Nephron progenitor cell (in vitro differentiated cells): ENCODE results near the gene AP1M1.

Experiments used
- DNase-seq: peaks from one replicate; pipeline ENCODE4 v3.0.0; 2021
- H3K27ac Mint-ChIP-seq: 2 replicates; pipeline ENCODE4 v1.8.0; 2021; ENCODE audit warnings: mild to moderate bottlenecking, moderate library complexity, mixed read lengths
- H3K27me3 Mint-ChIP-seq: 2 replicates; pipeline ENCODE4 v1.8.0; 2021; ENCODE audit warnings: mild to moderate bottlenecking, low read depth, mixed read lengths; ENCODE audit not compliant: poor library complexity
- H3K36me3 Mint-ChIP-seq: 2 replicates; pipeline ENCODE4 v1.8.0; 2021; ENCODE audit warnings: low read depth, mixed read lengths
- H3K4me1 Mint-ChIP-seq: 2 replicates; pipeline ENCODE4 v1.8.0; 2021; ENCODE audit warnings: mixed read lengths
- H3K4me3 Mint-ChIP-seq: 2 replicates; pipeline ENCODE4 v1.8.0; 2021; ENCODE audit warnings: mild to moderate bottlenecking, moderate library complexity, mixed read lengths
- H3K9me3 Mint-ChIP-seq: 2 replicates; pipeline ENCODE4 v1.8.0; 2021; ENCODE audit warnings: mild to moderate bottlenecking, moderate library complexity, mixed read lengths
- TF ChIP-seq, protein P1 (sequence below): fragments of 200-600 bp; sonication (generic); IDR thresholded peaks from 2 replicates; pipeline ENCODE4 v1.5.0; 2021; ENCODE audit warnings: antibody characterized with exemption

AP1M1 gene

DNA sequence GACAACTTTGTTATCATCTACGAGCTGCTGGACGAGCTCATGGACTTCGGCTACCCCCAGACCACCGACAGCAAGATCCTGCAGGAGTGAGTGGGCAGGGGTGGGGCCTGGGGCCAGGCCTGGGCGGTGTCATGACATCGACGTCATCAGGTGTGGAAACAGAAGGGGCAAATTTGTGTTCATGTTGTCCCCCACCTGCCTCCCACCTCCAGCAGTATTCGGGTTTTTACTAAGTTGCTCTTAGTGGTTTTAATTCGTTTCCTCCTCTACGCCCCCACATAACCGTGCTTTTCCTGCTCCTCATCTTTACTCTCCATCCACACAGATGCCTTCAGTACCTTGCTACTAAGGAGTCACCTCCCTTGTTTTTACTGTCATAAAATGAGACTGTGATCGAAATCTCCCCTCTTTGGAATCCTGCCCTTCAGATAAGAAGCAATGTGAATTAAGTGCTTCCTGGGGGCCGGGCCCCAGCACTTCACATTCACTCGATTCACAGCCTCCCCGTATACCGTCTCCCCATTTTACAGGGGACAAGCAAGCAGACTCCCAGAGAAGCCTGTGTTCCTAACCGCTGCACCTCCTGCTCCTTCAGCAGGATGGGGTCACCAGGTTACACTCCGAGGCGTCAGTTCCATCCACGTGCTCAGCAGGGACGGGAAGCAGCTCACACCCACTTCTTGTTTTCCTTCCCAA is 10.5 kb downstream of the AP1M1 start:
- Mint-ChIP-seq H3K27ac (peak overlapping the region; percentile 36), H3K36me3 (peaks cover 51% of the 10 kb centered on the region), H3K9me3 (peaks cover 7% of the 10 kb centered on the region), H3K4me3 (no peak overlapping the region), H3K4me1 (no peaks in the 10 kb centered on the region), H3K27me3 (no peaks in the 10 kb centered on the region)
- TF ChIP-seq, protein P1, sequence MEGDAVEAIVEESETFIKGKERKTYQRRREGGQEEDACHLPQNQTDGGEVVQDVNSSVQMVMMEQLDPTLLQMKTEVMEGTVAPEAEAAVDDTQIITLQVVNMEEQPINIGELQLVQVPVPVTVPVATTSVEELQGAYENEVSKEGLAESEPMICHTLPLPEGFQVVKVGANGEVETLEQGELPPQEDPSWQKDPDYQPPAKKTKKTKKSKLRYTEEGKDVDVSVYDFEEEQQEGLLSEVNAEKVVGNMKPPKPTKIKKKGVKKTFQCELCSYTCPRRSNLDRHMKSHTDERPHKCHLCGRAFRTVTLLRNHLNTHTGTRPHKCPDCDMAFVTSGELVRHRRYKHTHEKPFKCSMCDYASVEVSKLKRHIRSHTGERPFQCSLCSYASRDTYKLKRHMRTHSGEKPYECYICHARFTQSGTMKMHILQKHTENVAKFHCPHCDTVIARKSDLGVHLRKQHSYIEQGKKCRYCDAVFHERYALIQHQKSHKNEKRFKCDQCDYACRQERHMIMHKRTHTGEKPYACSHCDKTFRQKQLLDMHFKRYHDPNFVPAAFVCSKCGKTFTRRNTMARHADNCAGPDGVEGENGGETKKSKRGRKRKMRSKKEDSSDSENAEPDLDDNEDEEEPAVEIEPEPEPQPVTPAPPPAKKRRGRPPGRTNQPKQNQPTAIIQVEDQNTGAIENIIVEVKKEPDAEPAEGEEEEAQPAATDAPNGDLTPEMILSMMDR = no peak
- no peak for DNase-seq

DNA sequence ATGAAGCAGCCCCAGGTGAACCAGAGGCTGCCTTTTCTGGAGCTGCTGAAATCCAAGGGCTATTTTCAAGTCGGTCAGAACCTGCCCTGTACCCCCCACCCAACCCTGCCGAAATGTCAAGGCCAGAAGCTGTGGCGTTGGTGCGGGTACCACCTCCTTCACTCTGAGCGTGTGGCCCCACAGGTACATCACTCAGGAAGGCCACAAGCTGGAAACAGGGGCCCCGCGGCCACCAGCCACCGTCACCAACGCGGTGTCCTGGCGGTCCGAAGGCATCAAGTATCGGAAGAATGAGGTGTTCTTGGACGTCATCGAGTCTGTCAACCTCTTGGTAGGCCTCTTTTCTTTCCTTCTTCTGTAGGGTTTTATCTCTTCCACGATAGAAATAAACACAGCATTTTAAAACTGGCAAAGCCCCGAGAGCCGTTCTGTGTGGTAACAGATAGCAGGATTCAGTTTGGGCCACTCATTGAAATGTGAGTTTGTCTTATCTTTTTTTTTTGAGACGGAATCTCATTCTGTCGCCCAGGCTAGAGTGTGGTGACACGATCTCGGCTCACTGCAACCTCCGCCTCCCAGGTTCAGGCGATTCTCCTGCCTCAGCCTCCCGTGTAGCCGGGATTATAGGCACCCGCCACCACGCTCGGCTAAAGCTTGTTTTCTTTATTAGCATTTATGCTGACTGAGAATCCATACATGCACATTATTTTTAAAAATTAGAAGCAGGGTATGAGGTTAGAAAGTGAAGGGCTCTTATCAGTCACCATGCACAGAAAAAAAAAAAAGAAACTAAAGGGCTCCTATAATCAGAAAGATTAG is 11.3 kb downstream of the AP1M1 start:
- Mint-ChIP-seq H3K36me3 (peaks cover 60% of the 10 kb centered on the region), H3K4me3 (no peak overlapping the region)
- no peak for DNase-seq

DNA sequence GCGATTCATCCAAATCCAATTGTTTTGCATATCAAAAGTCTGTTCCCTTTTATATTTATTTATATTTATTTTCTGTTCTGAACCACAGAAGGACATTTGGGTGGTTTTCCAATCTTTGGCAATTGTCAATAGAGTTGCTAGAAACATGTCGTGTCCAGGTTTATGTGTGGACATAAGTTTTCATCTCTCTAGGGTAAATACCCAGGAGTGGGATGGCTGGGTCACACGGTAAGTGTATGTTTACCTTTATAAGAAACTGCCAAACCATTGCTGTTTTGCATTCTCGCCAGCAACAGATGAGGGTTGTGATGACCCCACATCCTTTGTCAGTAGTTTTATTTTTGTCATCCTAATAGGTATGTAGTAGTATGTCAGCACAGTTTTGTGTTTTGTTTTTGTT is 12.5 kb downstream of the AP1M1 start:
- Mint-ChIP-seq H3K27me3 (no peaks in the 10 kb centered on the region), H3K4me1 (no peaks in the 10 kb centered on the region), H3K9me3 (peaks cover 7% of the 10 kb centered on the region), H3K4me3 (no peak overlapping the region), H3K27ac (no peak overlapping the region), H3K36me3 (peaks cover 65% of the 10 kb centered on the region)
- TF ChIP-seq, protein P1 = no peak
- DNase-seq = no peak

More for the DNA sequence above, 11.3 kb downstream of the AP1M1 start:
- Mint-ChIP-seq H3K9me3 (peaks cover 7% of the 10 kb centered on the region), H3K27me3 (no peaks in the 10 kb centered on the region), H3K4me1 (no peaks in the 10 kb centered on the region), H3K27ac (no peak overlapping the region)
- TF ChIP-seq, protein P1 = no peak

DNA sequence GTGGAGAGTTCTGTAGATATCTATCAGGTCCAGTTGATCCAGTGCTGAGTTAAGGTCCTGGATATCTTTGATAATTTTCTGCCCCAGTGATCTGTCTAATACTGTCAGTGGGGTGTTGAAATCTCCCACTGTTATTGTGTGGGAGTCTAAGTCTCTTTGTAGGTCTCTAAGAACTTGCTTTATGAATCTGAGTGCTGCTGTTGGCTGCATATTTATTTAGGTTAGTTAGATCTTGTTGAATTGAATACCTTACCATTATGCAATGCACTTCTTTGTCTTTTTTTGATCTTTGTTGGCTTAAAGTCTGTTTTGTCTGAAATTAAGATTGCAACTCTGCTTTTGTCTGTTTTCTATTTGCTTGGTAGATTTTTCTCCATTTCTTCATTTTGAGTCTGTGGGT is 15.4 kb downstream of the AP1M1 start:
- TF ChIP-seq, protein P1 = no peak
- H3K36me3 Mint-ChIP-seq = peaks cover 80% of the 10 kb centered on the region

DNA sequence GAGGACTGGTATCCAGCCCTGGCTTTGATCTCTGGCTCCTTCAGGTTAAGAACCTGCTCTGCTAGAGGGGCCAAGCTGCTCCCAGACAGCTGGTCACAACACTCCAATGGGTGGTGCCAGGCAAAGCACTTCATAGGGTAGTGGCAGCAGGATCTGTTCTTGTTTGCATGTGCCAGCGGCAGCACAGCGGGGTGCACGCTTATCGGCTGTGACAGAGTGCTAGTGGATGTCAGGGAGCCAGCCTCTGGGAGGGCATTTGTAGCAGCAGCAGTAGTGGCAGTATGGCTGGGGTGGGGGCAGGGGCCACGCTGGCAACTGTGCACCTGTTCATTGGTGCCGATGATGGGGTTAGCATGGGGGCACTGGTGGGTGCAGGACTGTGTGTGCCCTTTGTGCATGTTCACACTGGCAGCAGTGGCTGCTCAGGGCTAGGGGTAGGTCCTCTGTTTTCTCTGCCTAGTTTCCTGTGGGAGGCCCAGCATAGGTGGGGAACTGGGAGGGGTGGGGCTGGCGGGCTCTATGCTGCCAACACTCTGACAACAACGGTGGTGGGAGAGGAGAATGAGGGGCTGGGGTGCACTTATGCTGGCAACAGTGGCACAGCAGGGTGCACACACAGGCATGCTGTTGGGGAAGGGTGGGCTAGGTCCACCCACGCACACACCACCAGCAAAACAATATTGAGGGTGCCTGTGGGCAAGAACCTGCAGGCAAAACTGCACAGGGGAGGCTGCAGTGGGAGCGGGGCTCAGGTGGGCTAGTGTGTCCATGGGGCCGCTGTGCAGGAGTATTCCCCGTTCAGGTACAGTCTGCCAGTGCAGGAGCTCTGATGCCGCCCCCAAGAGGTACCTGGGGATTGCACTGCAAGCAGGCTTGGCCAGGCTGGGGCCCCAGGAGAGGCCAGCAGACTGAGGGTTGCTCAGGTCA is 19.3 kb downstream of the AP1M1 start:
- no peaks in the 10 kb centered on the region for H3K4me1 Mint-ChIP-seq
- no peak overlapping the region for H3K4me3 Mint-ChIP-seq
- DNase-seq = no peak
- no peak overlapping the region for H3K27ac Mint-ChIP-seq
- peaks cover 81% of the 10 kb centered on the region for H3K36me3 Mint-ChIP-seq
- peaks cover 38% of the 10 kb centered on the region for H3K9me3 Mint-ChIP-seq
- H3K27me3 Mint-ChIP-seq = peaks cover 3% of the 10 kb centered on the region
- TF ChIP-seq, protein P1 = no peak

More for the DNA sequence above, 15.4 kb downstream of the AP1M1 start:
- Mint-ChIP-seq H3K27ac (no peak overlapping the region), H3K4me3 (no peak overlapping the region), H3K9me3 (peaks cover 10% of the 10 kb centered on the region), H3K27me3 (no peaks in the 10 kb centered on the region), H3K4me1 (no peaks in the 10 kb centered on the region)
- no peak for DNase-seq
